ENCODE data around the gene ZFP57. TPM values are rescaled to one million over a fixed set of nuclear protein-coding genes. Genes with fewer than 3 reads are reported as not detected.

Gene ZFP57
- total RNA-seq, 1 experiment from 2014 or later = 6.4 TPM

DNA sequence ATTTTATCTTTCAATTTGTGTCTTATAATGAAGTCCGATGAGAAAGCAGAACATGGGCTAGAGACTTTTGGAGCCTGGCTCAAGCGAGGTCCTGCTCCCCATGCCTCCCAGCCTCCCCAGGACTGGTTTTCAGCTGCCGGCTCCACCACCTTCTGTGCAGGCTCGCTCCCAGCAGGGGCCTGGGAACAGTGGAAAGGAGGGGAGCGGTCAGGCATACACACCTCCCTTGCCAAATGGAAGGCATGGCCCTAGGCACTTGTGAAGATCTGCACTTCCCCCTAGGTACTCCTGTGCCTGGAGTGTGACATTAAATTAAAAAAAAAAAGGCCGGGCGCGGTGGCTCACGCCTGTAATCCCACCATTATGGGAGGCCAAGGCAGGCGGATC is 28.8 kb downstream of the ZFP57 start (continued):
- no peak for TF ChIP-seq CREM (CRISPR knock-in tag; IDR thresholded peaks at IDR 0.05)
- TF ChIP-seq, protein P1, sequence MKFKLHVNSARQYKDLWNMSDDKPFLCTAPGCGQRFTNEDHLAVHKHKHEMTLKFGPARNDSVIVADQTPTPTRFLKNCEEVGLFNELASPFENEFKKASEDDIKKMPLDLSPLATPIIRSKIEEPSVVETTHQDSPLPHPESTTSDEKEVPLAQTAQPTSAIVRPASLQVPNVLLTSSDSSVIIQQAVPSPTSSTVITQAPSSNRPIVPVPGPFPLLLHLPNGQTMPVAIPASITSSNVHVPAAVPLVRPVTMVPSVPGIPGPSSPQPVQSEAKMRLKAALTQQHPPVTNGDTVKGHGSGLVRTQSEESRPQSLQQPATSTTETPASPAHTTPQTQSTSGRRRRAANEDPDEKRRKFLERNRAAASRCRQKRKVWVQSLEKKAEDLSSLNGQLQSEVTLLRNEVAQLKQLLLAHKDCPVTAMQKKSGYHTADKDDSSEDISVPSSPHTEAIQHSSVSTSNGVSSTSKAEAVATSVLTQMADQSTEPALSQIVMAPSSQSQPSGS (CRISPR knock-in tag; IDR thresholded peaks at IDR 0.05; ENCODE audit: borderline replicate concordance, low read depth) = no peak
- no peak for TF ChIP-seq RELA (CRISPR knock-in tag; IDR thresholded peaks at IDR 0.05; ENCODE audit: borderline replicate concordance)
- TF ChIP-seq TEAD4 (CRISPR knock-in tag; IDR thresholded peaks at IDR 0.05) = no peak
- no peak for TF ChIP-seq GABPB1 (CRISPR knock-in tag; IDR thresholded peaks at IDR 0.05)
- no peak for TF ChIP-seq E2F4 (CRISPR knock-in tag; IDR thresholded peaks at IDR 0.05; ENCODE audit: borderline replicate concordance, low read depth)
- TF ChIP-seq CREB1 (CRISPR knock-in tag; IDR thresholded peaks at IDR 0.05) = no peak
- no peak for TF ChIP-seq E2F5 (CRISPR knock-in tag; IDR thresholded peaks at IDR 0.05)

DNA sequence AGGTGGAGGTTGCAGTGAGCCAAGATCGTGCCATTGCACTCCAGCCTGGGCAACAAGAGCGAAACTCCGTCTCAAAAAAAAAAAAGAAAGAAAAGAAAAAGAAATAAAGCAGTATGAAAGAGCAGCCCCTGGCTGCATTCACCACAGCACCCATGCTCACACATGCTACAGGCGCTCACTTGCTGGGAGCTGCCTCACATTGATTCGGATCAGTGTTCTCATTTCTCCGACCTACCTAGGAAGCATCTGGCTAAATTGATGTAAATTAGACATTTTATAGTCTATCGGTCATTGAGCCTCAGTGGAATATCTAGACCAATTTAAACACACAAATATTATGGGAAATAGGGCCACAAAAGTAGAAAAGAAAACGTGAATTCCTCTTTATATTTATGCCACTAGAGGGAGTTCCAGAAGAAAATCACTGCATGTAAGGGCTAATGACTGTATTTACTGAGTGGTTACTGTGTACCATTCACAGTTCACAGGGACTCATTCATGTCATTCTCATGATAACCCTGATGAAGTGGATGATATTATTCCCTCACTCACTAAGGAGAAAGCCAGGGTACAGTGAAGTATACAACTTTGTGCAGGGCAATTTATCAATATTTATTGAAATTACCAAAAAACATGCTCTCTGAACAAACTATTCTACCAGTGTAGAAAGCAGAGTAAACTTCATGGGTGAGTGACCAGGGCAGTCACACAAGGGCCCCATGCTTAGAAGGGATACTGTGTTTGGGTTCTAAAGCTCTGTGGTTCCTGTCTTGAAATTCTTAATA is 29.3 kb downstream of the ZFP57 start:
- DNase-seq (ENCODE audit: low spot score) (no peak), ATAC-seq (no peak)
- Mint-ChIP-seq H3K4me1 (peaks cover 50% of the 10 kb centered on the region), H3K27ac (peak overlapping the region; percentile 67; the same call in 1 of the 2 replicates), H3K9me3 (no peaks in the 10 kb centered on the region), H3K27me3 (ENCODE audit: low read depth) (no peaks in the 10 kb centered on the region), H3K4me3 (no peak overlapping the region), H3K36me3 (no peaks in the 10 kb centered on the region)
- TF ChIP-seq TCF7 (CRISPR knock-in tag; IDR thresholded peaks at IDR 0.05; ENCODE audit: low read depth) (no peak), ATF3 (CRISPR knock-in tag; conservative IDR thresholded peaks at IDR 0.05) (no peak), NR2C2 (CRISPR knock-in tag; IDR thresholded peaks at IDR 0.05) (no peak), ZNF317 (CRISPR knock-in tag; IDR thresholded peaks at IDR 0.05; ENCODE audit: borderline replicate concordance, low read depth) (no peak), FOXJ3 (CRISPR knock-in tag; IDR thresholded peaks at IDR 0.05; ENCODE audit: borderline replicate concordance) (no peak), MAX (CRISPR knock-in tag; IDR thresholded peaks at IDR 0.05) (no peak), NFATC4 (CRISPR knock-in tag; IDR thresholded peaks at IDR 0.05) (no peak)
- TF ChIP-seq, protein P2, sequence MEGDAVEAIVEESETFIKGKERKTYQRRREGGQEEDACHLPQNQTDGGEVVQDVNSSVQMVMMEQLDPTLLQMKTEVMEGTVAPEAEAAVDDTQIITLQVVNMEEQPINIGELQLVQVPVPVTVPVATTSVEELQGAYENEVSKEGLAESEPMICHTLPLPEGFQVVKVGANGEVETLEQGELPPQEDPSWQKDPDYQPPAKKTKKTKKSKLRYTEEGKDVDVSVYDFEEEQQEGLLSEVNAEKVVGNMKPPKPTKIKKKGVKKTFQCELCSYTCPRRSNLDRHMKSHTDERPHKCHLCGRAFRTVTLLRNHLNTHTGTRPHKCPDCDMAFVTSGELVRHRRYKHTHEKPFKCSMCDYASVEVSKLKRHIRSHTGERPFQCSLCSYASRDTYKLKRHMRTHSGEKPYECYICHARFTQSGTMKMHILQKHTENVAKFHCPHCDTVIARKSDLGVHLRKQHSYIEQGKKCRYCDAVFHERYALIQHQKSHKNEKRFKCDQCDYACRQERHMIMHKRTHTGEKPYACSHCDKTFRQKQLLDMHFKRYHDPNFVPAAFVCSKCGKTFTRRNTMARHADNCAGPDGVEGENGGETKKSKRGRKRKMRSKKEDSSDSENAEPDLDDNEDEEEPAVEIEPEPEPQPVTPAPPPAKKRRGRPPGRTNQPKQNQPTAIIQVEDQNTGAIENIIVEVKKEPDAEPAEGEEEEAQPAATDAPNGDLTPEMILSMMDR (IDR thresholded peaks at IDR 0.05) = peak; percentile 49
- ChIA-PET CTCF (interaction anchor here (0.6 to 12.0 kb wide), 16 partner anchors 9 to 1120 kb away, joined by 3 to 531 read pairs (median 39); partner anchors contain the start of genes GABBR1, MOG and ZFP57), POLR2A (interaction anchor here (0.6 to 0.7 kb wide), 2 partner anchors 16 to 32 kb away, joined by 3 to 4 read pairs; no protein-coding TSS in a partner anchor)

All from WTC11 (cell line).